H1 (cell line): ENCODE results near the gene SSNA1. TPM values are rescaled to one million over a fixed set of nuclear protein-coding genes. Genes with fewer than 3 reads are reported as not detected.

Experiments used
- CHD2 ChIP-seq: IDR thresholded peaks from 2 replicates; pipeline ENCODE4 v1.6.1; 2012; ENCODE audit warnings: low read length, improper control_type of control experiment
- CHD7 ChIP-seq: fragments of 300-600 bp; sonication (generic); IDR thresholded peaks from 2 replicates; pipeline ENCODE4 v1.7.1; 2012; ENCODE audit warnings: low read length, moderate library complexity, mild to moderate bottlenecking, inconsistent platforms; ENCODE audit not compliant: insufficient replicate concordance
- EP300 ChIP-seq, 2 experiments: IDR thresholded peaks; 1 replicate in 1 of 2; 2 replicates in 1 of 2; pipeline ENCODE4 v1.6.1; 2011 to 2012; ENCODE audit warnings: low read depth in 2 of 2, low read length in 2 of 2, mild to moderate bottlenecking in 2 of 2, borderline replicate concordance in 1 of 2, inconsistent platforms in 1 of 2, moderate library complexity in 1 of 2
- NANOG ChIP-seq: IDR thresholded peaks from 2 replicates; pipeline ENCODE4 v1.6.1; 2011; ENCODE audit warnings: low read length, low read depth, mild to moderate bottlenecking, inconsistent platforms; ENCODE audit not compliant: insufficient read depth, poor library complexity, severe bottlenecking
- polyA plus RNA-seq, 7 experiments: library from polyadenylated mRNA; depleted of rRNA in 3 of 7; stranded (reverse) in 5 of 7; unstranded in 2 of 7; fragments of >200 nt in 5 of 7; fragments of 200-250 nt in 2 of 7; gene quantifications; 1 replicate in 5 of 7; 2 replicates in 1 of 7; 4 replicates in 1 of 7; pipeline versions ENCODE4 v1.2.1 to v1.2.3, GENCODE V29; 2011 to 2013; ENCODE audit warnings: missing spikeins in 2 of 7, mixed read lengths in 2 of 7
- total RNA-seq: library from RNA; stranded (reverse); fragmentation: NEBNext Ultra II Directional; extraction: Animal tissue kit (Norgen Biotek cat#: 25700); gene quantifications from 2 replicates; pipeline ENCODE4 v1.2.1, GENCODE V29; 2021

SSNA1 gene
- total and polyA plus RNA-seq, 2 of the 8 experiments (the other 6 are each of a cell fraction or from before 2014, with no cell fraction given), result 87.3 to 157 TPM

GRCh38 chr9:137143459-137143858 lies 45.0 kb upstream of the SSNA1 start (continued):
- TF ChIP-seq CHD7, result no peak
- TF ChIP-seq EP300 (IDR thresholded peaks at IDR 0.05; ENCODE audit: borderline replicate concordance in 1 of 2, low read depth in 2 of 2, low read length in 2 of 2), result no peak
- TF ChIP-seq CHD2, result no peak
- no peak for TF ChIP-seq NANOG
- TF ChIP-seq, all 59 proteins: peak for 0
